ENCODE measurements around the gene ACBD4.

DNA sequence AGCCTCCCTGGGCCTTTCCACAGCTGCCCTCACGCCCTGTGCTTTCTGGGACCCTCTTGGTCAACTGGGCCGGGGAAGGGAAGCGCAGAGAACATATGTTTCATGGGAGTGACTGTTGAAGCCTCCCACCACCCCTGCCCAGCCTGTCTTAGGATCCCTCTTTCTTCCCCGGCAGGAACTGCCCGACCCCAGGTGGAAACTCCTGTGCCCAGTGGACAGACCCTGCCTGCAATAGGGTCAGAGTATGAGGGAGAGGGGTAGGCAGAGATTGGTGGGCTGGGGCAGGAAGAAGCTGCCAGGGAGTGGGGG is 36.7 kb downstream of the ACBD4 start:
- TF ChIP-seq, protein P1, sequence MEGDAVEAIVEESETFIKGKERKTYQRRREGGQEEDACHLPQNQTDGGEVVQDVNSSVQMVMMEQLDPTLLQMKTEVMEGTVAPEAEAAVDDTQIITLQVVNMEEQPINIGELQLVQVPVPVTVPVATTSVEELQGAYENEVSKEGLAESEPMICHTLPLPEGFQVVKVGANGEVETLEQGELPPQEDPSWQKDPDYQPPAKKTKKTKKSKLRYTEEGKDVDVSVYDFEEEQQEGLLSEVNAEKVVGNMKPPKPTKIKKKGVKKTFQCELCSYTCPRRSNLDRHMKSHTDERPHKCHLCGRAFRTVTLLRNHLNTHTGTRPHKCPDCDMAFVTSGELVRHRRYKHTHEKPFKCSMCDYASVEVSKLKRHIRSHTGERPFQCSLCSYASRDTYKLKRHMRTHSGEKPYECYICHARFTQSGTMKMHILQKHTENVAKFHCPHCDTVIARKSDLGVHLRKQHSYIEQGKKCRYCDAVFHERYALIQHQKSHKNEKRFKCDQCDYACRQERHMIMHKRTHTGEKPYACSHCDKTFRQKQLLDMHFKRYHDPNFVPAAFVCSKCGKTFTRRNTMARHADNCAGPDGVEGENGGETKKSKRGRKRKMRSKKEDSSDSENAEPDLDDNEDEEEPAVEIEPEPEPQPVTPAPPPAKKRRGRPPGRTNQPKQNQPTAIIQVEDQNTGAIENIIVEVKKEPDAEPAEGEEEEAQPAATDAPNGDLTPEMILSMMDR (conservative IDR thresholded peaks at IDR 0.05; ENCODE audit: low read length): no peak
- no peak for TF ChIP-seq EZH2phosphoT487 (IDR thresholded peaks at IDR 0.05; ENCODE audit: borderline replicate concordance, low read depth, low read length)

Measured in OCI-LY7 (cell line).